ENCODE results near the gene TRAK1.

DNA sequence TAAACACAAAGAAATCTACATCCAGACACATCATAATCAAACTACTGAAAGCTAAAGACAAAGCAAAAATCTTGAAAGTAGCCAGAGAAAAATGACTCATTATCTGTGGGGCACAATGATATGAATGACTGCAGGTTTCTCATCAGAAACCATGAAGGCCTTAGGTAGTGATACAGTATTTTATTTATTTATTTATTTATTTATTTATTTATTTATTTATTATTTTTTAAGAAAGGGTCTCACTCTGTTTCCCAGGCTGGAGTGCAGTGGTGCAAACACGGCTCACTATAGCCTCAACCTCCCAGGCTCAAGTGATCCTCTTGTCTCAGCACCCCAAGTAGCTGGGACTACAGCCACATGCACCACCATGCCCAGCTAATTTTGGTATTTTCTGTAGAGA lies 159.6 kb downstream of the TRAK1 start:
- TF ChIP-seq POLR2A (IDR thresholded peaks at IDR 0.05; ENCODE audit: low read length): no peak
- TF ChIP-seq GATA1 (IDR thresholded peaks at IDR 0.05; ENCODE audit: low read depth, low read length): no peak
